ENCODE measurements around the gene SIRPB2.

Gene SIRPB2

DNA sequence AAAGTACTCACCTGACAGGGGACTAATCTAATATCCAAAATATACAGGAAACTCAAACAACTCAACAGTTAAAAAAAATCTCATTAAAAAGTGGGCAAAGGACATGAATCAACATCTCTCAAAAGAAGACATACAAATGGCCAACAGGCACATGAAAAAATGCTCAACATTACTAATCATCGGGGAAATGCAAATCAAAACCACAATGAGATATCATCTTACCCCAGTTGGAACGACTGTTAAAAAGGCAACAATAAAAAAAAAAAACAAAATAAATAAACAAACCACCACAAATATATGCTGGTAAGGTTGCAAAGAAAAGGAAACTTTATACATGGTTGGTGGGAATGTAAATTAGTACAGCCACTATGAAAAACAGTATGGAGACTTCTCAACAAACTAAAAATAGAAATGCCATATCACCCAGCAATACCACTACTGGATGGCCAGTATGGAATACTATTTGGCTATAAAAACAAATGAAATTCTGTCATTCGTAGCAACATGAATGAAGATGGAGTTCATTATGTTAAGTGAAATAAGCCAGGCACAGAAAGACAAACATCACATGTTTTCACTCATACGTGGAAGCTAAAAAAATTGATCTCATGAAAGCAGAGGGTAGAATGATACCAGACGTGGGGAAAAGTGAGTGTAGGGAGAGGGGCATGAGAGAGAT lies 6.6 kb downstream of the SIRPB2 start:
- H4K91ac ChIP-seq (ENCODE audit: low read depth, low read length, poor library complexity): no peak overlapping the region
- H3K18ac ChIP-seq (ENCODE audit: low read length): no peak overlapping the region
- no peak overlapping the region for H3K14ac ChIP-seq (ENCODE audit: low read length)
- no peak overlapping the region for H2BK15ac ChIP-seq (ENCODE audit: low read length)
- H3K27me3 ChIP-seq (ENCODE audit: control insufficient read depth in 3 of 3, insufficient read depth in 3 of 3, low read depth in 1 of 3, low read length in 3 of 3): peaks cover 0 to 32% (median 0%) of the 10 kb centered on the region in 3 experiments
- no peak overlapping the region for H3K23ac ChIP-seq (ENCODE audit: low read depth, low read length, poor library complexity)
- no peak overlapping the region for H3K4ac ChIP-seq (ENCODE audit: low read length)
- no peak overlapping the region for H2BK12ac ChIP-seq (ENCODE audit: low read length)
- no peak overlapping the region for H2AFZ ChIP-seq (ENCODE audit: low read length)
- H2AK5ac ChIP-seq (ENCODE audit: low read depth, low read length): no peak overlapping the region
- no peak for DNase-seq (ENCODE audit: low spot score)
- H3K36me3 ChIP-seq (replicated peaks in 1 of 2; ENCODE audit: control insufficient read depth in 2 of 2, insufficient read depth in 2 of 2, low read length in 2 of 2): no peaks in the 10 kb centered on the region
- no peaks in the 10 kb centered on the region for H3K4me1 ChIP-seq (ENCODE audit: control insufficient read depth in 2 of 2, insufficient read depth in 1 of 2, low read depth in 1 of 2, low read length in 2 of 2)
- H3K27ac ChIP-seq (replicated peaks; ENCODE audit: low read length): no peak overlapping the region
- no CpG with 5 or more reads among the region's 5 CpGs for WGBS, 2 donors (ENCODE audit: extremely low coverage in 2 of 2, insufficient read length in 2 of 2, insufficient replicate concordance in 1 of 2)
- H3K9ac ChIP-seq (ENCODE audit: low read depth, low read length, poor library complexity): no peak overlapping the region
- H2BK120ac ChIP-seq (ENCODE audit: low read depth, low read length): no peak overlapping the region
- no peak overlapping the region for H4K8ac ChIP-seq (ENCODE audit: low read depth, low read length)
- H3K9me3 ChIP-seq (replicated peaks in 1 of 2; ENCODE audit: control insufficient read depth in 2 of 2, insufficient read depth in 1 of 2, low read depth in 1 of 2, low read length in 2 of 2): no peaks in the 10 kb centered on the region
- H2BK5ac ChIP-seq (ENCODE audit: low read length): no peak overlapping the region
- no peak overlapping the region for H3K4me2 ChIP-seq (ENCODE audit: insufficient read depth, low read length, poor library complexity, severe bottlenecking)
- H3K4me3 ChIP-seq (ENCODE audit: low read length in 2 of 2): no peak overlapping the region
- no peaks in the 10 kb centered on the region for H3K79me1 ChIP-seq (ENCODE audit: low read depth, low read length)

DNA sequence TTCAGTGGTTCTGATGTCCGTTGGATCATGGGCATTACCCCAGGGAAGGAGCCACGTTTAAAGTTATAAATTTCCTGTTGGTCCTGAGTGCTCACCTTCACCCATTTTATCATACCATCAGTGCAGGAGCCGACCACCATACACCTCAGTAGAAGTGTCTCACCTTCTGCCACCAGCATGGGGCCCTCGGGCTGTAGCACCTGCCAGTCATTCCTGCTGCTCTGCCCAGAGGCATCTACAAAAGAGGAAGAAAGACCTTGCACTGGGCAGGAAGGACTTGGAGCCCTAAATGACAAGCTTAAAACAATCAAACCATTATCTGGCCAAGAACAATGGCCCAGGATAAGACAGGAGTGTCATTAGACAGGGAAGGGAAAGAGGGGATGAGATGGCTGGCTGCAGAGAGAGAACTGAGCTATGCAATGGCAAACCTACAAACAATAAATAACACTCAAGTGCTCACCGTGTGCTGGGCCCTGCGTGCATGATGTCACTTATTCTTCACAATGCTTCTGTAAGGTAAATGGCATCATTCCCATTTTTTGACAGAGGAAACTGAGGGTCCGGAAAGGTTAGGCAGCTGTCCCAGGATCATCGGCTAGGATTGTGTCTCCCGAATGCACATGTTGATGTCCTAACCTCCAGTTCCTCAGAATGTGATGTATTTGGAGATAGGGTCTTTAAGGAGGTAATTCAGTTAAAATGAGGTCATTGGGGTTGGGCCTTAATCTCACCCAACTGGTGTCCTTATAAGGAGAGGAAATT lies 11.2 kb downstream of the SIRPB2 start:
- H3K14ac ChIP-seq (ENCODE audit: low read length): no peak overlapping the region
- H3K4me1 ChIP-seq (ENCODE audit: control insufficient read depth in 2 of 2, insufficient read depth in 1 of 2, low read depth in 1 of 2, low read length in 2 of 2): peaks cover 0 to 2% of the 10 kb centered on the region in 2 donors
- H3K9ac ChIP-seq (ENCODE audit: low read depth, low read length, poor library complexity): no peak overlapping the region
- H2BK15ac ChIP-seq (ENCODE audit: low read length): no peak overlapping the region
- H2BK120ac ChIP-seq (ENCODE audit: low read depth, low read length): no peak overlapping the region
- H2AK5ac ChIP-seq (ENCODE audit: low read depth, low read length): no peak overlapping the region
- H3K18ac ChIP-seq (ENCODE audit: low read length): no peak overlapping the region
- H3K79me1 ChIP-seq (ENCODE audit: low read depth, low read length): no peaks in the 10 kb centered on the region
- H4K91ac ChIP-seq (ENCODE audit: low read depth, low read length, poor library complexity): no peak overlapping the region
- H3K23ac ChIP-seq (ENCODE audit: low read depth, low read length, poor library complexity): no peak overlapping the region
- no peak overlapping the region for H2AFZ ChIP-seq (ENCODE audit: low read length)
- no peak overlapping the region for H4K8ac ChIP-seq (ENCODE audit: low read depth, low read length)
- H3K4me3 ChIP-seq (ENCODE audit: low read length in 2 of 2): no peak overlapping the region
- H3K4ac ChIP-seq (ENCODE audit: low read length): no peak overlapping the region
- H2BK5ac ChIP-seq (ENCODE audit: low read length): no peak overlapping the region
- no CpG with 5 or more reads among the region's 9 CpGs for WGBS, 2 donors (ENCODE audit: extremely low coverage in 2 of 2, insufficient read length in 2 of 2, insufficient replicate concordance in 1 of 2)
- no peaks in the 10 kb centered on the region for H3K36me3 ChIP-seq (replicated peaks in 1 of 2; ENCODE audit: control insufficient read depth in 2 of 2, insufficient read depth in 2 of 2, low read length in 2 of 2)
- peaks cover 0 to 49% (median 0%) of the 10 kb centered on the region in 3 experiments for H3K27me3 ChIP-seq (ENCODE audit: control insufficient read depth in 3 of 3, insufficient read depth in 3 of 3, low read depth in 1 of 3, low read length in 3 of 3)
- no peak overlapping the region for H3K4me2 ChIP-seq (ENCODE audit: insufficient read depth, low read length, poor library complexity, severe bottlenecking)
- H3K27ac ChIP-seq (replicated peaks; ENCODE audit: low read length): no peak overlapping the region
- no peak for DNase-seq (ENCODE audit: low spot score)
- H2BK12ac ChIP-seq (ENCODE audit: low read length): no peak overlapping the region
- no peaks in the 10 kb centered on the region for H3K9me3 ChIP-seq (replicated peaks in 1 of 2; ENCODE audit: control insufficient read depth in 2 of 2, insufficient read depth in 1 of 2, low read depth in 1 of 2, low read length in 2 of 2)

DNA sequence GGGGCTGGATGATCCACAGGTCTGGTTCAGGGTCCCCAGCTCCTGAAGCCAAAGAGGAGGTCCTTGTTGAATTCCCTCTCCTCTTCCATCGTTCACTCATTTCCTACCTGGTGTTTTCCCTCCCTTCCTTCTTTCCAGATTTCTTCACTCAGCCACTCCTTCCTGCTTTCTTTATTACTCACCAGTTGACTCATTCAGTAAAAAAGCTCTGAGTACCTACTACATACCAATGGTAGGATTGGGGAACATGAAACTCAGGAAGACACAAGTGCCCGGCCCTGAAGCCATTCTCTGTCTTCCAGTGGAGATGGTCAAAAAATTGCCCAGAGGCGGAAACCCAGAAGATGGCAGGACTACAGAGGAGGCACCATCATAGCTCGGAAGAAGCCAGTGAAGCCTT lies 12.7 kb downstream of the SIRPB2 start:
- no peak for DNase-seq (ENCODE audit: low spot score)
- Histone ChIP-seq H3K9ac (ENCODE audit: low read depth, low read length, poor library complexity) (no peak overlapping the region), H2BK5ac (ENCODE audit: low read length) (no peak overlapping the region), H3K23ac (ENCODE audit: low read depth, low read length, poor library complexity) (no peak overlapping the region), H4K91ac (ENCODE audit: low read depth, low read length, poor library complexity) (no peak overlapping the region), H3K79me1 (ENCODE audit: low read depth, low read length) (no peaks in the 10 kb centered on the region), H3K36me3 (replicated peaks in 1 of 2; ENCODE audit: control insufficient read depth in 2 of 2, insufficient read depth in 2 of 2, low read length in 2 of 2) (no peaks in the 10 kb centered on the region), H2AFZ (ENCODE audit: low read length) (no peak overlapping the region), H2BK15ac (ENCODE audit: low read length) (no peak overlapping the region), H2BK12ac (ENCODE audit: low read length) (no peak overlapping the region), H2AK5ac (ENCODE audit: low read depth, low read length) (no peak overlapping the region), H3K9me3 (replicated peaks in 1 of 2; ENCODE audit: control insufficient read depth in 2 of 2, insufficient read depth in 1 of 2, low read depth in 1 of 2, low read length in 2 of 2) (no peaks in the 10 kb centered on the region), H3K18ac (ENCODE audit: low read length) (no peak overlapping the region), H3K27me3 (ENCODE audit: control insufficient read depth in 3 of 3, insufficient read depth in 3 of 3, low read depth in 1 of 3, low read length in 3 of 3) (peaks cover 0 to 53% (median 0%) of the 10 kb centered on the region in 3 experiments), H3K14ac (ENCODE audit: low read length) (no peak overlapping the region), H2BK120ac (ENCODE audit: low read depth, low read length) (no peak overlapping the region), H3K4me3 (ENCODE audit: low read length in 2 of 2) (no peak overlapping the region), H3K27ac (replicated peaks; ENCODE audit: low read length) (no peak overlapping the region), H3K4me2 (ENCODE audit: insufficient read depth, low read length, poor library complexity, severe bottlenecking) (no peak overlapping the region), H4K8ac (ENCODE audit: low read depth, low read length) (no peak overlapping the region), H3K4ac (ENCODE audit: low read length) (no peak overlapping the region), H3K4me1 (ENCODE audit: control insufficient read depth in 2 of 2, insufficient read depth in 1 of 2, low read depth in 1 of 2, low read length in 2 of 2) (peaks cover 0 to 2% of the 10 kb centered on the region in 2 donors)
- WGBS, 2 donors (ENCODE audit: extremely low coverage in 2 of 2, insufficient read length in 2 of 2, insufficient replicate concordance in 1 of 2): no CpG with 5 or more reads among the region's 4 CpGs

DNA sequence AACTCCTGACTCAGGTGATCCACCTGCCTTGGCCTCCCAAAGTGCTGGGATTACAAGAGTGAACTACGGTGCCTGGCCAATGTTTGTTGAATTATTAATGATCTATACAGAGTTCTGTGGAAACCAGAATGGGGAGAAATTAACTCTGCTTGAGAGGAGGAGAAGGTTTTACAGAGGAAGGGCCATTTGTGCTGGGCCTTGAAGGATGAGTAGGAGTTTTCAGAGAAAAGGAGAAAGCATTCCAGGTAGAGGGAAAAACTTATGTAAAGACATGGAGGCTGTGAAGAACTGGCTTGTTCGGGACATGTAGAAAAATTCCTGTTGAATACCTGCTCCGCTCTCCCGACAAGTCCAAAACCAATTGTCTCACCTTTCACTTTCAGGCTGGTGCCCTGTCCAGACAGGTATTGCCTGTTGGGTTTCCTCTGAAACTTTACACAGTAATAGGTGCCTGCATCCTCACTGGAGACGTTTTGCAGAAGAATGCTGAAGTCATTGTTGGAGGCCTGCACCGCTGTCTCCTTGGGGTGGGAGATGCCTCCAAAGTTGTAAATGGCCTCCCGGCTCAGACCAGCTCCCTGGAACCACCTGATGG lies 13.2 kb downstream of the SIRPB2 start:
- no peaks in the 10 kb centered on the region for H3K36me3 ChIP-seq (replicated peaks in 1 of 2; ENCODE audit: control insufficient read depth in 2 of 2, insufficient read depth in 2 of 2, low read length in 2 of 2)
- no peak overlapping the region for H3K18ac ChIP-seq (ENCODE audit: low read length)
- H3K4me1 ChIP-seq (ENCODE audit: control insufficient read depth in 2 of 2, insufficient read depth in 1 of 2, low read depth in 1 of 2, low read length in 2 of 2): peaks cover 0 to 4% of the 10 kb centered on the region in 2 donors
- H3K79me1 ChIP-seq (ENCODE audit: low read depth, low read length): no peaks in the 10 kb centered on the region
- no peak overlapping the region for H3K23ac ChIP-seq (ENCODE audit: low read depth, low read length, poor library complexity)
- H2AK5ac ChIP-seq (ENCODE audit: low read depth, low read length): no peak overlapping the region
- no peak overlapping the region for H2BK15ac ChIP-seq (ENCODE audit: low read length)
- H3K4me2 ChIP-seq (ENCODE audit: insufficient read depth, low read length, poor library complexity, severe bottlenecking): no peak overlapping the region
- no peak overlapping the region for H2BK12ac ChIP-seq (ENCODE audit: low read length)
- H3K14ac ChIP-seq (ENCODE audit: low read length): no peak overlapping the region
- H3K4ac ChIP-seq (ENCODE audit: low read length): no peak overlapping the region
- H3K9ac ChIP-seq (ENCODE audit: low read depth, low read length, poor library complexity): no peak overlapping the region
- H3K27ac ChIP-seq (replicated peaks; ENCODE audit: low read length): no peak overlapping the region
- no peak overlapping the region for H2BK5ac ChIP-seq (ENCODE audit: low read length)
- no peaks in the 10 kb centered on the region for H3K9me3 ChIP-seq (replicated peaks in 1 of 2; ENCODE audit: control insufficient read depth in 2 of 2, insufficient read depth in 1 of 2, low read depth in 1 of 2, low read length in 2 of 2)
- no peak for DNase-seq (ENCODE audit: low spot score)
- H3K27me3 ChIP-seq (ENCODE audit: control insufficient read depth in 3 of 3, insufficient read depth in 3 of 3, low read depth in 1 of 3, low read length in 3 of 3): peaks cover 0 to 56% (median 0%) of the 10 kb centered on the region in 3 experiments
- no peak overlapping the region for H2AFZ ChIP-seq (ENCODE audit: low read length)
- H2BK120ac ChIP-seq (ENCODE audit: low read depth, low read length): no peak overlapping the region
- no peak overlapping the region for H4K8ac ChIP-seq (ENCODE audit: low read depth, low read length)
- H4K91ac ChIP-seq (ENCODE audit: low read depth, low read length, poor library complexity): no peak overlapping the region
- no CpG with 5 or more reads among the region's 7 CpGs for WGBS, 2 donors (ENCODE audit: extremely low coverage in 2 of 2, insufficient read length in 2 of 2, insufficient replicate concordance in 1 of 2)
- H3K4me3 ChIP-seq (ENCODE audit: low read length in 2 of 2): no peak overlapping the region
